Measurements from ENCODE around the gene RASA2. TPM values are rescaled to one million over a fixed set of nuclear protein-coding genes. Genes with fewer than 3 reads are reported as not detected.
A peak's percentile ranks its signal among the peaks of the same experiment; 100 is the strongest.

RASA2 gene
- total RNA-seq, 1 experiment from 2014 or later, result 17.1 TPM

- no peaks in the 10 kb centered on the region for H3K27me3 ChIP-seq (ENCODE audit: insufficient read depth, low read depth)
- no peak overlapping the region for H3K27ac ChIP-seq
- H3K4me2 ChIP-seq, result no peak overlapping the region
- intact Hi-C loops (cut with micrococcal nuclease; ENCODE audit: unreplicated experiment), result no loop called here
- no peaks in the 10 kb centered on the region for H3K9me2 ChIP-seq (ENCODE audit: insufficient read depth)
- no peaks in the 10 kb centered on the region for H3K9me3 ChIP-seq (ENCODE audit: insufficient read depth, low read depth)
- H3K36me3 ChIP-seq (ENCODE audit: low read depth), result 0 out of 2 replicates have a peak, but pooled peaks cover 3% of the 10 kb centered on the region
- H3K79me2 ChIP-seq (ENCODE audit: low read depth), result no peaks in the 10 kb centered on the region; the same call in 1 of the 2 replicates
- no peak overlapping the region for H3K4me3 ChIP-seq
- H4K20me1 ChIP-seq (ENCODE audit: insufficient read depth), result no peaks in the 10 kb centered on the region
- DNase-seq, result no peak
- peaks cover 13% of the 10 kb centered on the region for H3F3A ChIP-seq (ENCODE audit: insufficient read depth, low read depth)
- POLR2A ChIA-PET (ENCODE audit: unreplicated experiment), result interaction anchor here (0.7 kb wide), 1 partner anchor 28 kb away, joined by 5 read pairs; no protein-coding TSS in a partner anchor
- CTCF ChIA-PET, result no interaction called here
- no peak overlapping the region for H2AFZ ChIP-seq
- TF ChIP-seq EZH2 (IDR thresholded peaks at IDR 0.05; ENCODE audit: low read depth) (no peak), CTCF (conservative IDR thresholded peaks at IDR 0.05) (no peak)
- H3K4me1 ChIP-seq (replicated peaks; ENCODE audit: insufficient read depth), result peaks cover 18% of the 10 kb centered on the region
- BruUV-seq (replicated peaks), result no TSS peak
These were observed 38.2 kb downstream of the RASA2 start for GRCh38 chr3:141524988-141525387.

DNA sequence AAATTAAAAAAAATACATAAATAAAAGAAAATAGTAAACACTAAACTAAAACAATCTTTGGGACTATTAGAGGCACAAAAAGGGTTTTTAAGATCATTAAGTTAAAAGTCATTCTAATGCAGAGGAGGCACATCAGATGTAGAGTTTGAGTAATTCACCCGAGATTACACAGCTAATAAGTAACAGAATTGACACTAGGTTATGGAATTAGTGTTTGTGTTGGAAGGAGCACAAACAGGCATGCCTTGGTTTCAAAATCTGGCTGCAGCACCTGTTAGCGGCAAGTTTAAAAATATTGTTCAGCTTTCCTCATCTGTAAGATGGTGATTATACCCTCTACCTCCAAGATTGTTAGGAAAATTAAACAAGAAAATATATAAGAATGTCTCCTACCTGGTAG, 39.0 kb downstream of the RASA2 start:
- no peaks in the 10 kb centered on the region for H3K27me3 ChIP-seq (ENCODE audit: insufficient read depth, low read depth)
- no peak for DNase-seq
- BruUV-seq (replicated peaks), result no TSS peak
- ChIA-PET CTCF (no interaction called here), POLR2A (ENCODE audit: unreplicated experiment) (interaction anchor here (0.7 kb wide), 1 partner anchor 1245 kb away, joined by 3 read pairs; no protein-coding TSS in a partner anchor)
- H3F3A ChIP-seq (ENCODE audit: insufficient read depth, low read depth), result peaks cover 22% of the 10 kb centered on the region
- no peaks in the 10 kb centered on the region for H3K9me2 ChIP-seq (ENCODE audit: insufficient read depth)
- H3K79me2 ChIP-seq (ENCODE audit: low read depth), result no peaks in the 10 kb centered on the region; the same call in 1 of the 2 replicates
- H3K9me3 ChIP-seq (ENCODE audit: insufficient read depth, low read depth), result no peaks in the 10 kb centered on the region
- H3K4me3 ChIP-seq, result no peak overlapping the region
- no peaks in the 10 kb centered on the region for H4K20me1 ChIP-seq (ENCODE audit: insufficient read depth)
- intact Hi-C loops (cut with micrococcal nuclease; ENCODE audit: unreplicated experiment), result no loop called here
- no peak overlapping the region for H2AFZ ChIP-seq
- no peak for TF ChIP-seq EZH2 (IDR thresholded peaks at IDR 0.05; ENCODE audit: low read depth)
- 0 out of 2 replicates have a peak, but pooled peaks cover 3% of the 10 kb centered on the region for H3K36me3 ChIP-seq (ENCODE audit: low read depth)
- H3K4me2 ChIP-seq, result no peak overlapping the region
- H3K27ac ChIP-seq, result no peak overlapping the region
- peaks cover 27% of the 10 kb centered on the region for H3K4me1 ChIP-seq (replicated peaks; ENCODE audit: insufficient read depth)

DNA sequence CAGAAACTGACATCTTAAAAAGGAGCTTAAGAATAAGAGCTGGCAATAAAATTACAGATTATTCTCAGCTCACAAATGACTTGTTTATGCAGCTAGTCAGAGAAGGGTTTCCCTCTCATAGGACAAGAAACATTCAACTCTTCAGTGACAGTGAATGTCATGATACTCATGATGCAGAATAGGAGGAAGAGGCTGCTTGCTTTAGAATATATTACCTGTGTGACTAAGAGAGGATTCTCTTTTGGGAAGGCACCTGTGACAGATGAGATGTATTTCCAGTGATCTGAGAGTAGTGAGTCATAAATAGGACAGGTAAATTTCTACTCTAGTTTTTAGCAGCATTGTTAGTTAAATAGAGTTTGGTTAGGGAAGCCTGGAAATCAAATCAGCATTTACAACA, 39.9 kb downstream of the RASA2 start:
- DNase-seq, result no peak
- Histone ChIP-seq H3K36me3 (ENCODE audit: low read depth) (peaks cover 7% of the 10 kb centered on the region; the same call in 1 of the 2 replicates), H3K9me2 (ENCODE audit: insufficient read depth) (no peaks in the 10 kb centered on the region), H2AFZ (no peak overlapping the region), H3K79me2 (ENCODE audit: low read depth) (no peaks in the 10 kb centered on the region; the same call in 1 of the 2 replicates), H3K4me3 (no peak overlapping the region), H3K4me2 (no peak overlapping the region), H4K20me1 (ENCODE audit: insufficient read depth) (no peaks in the 10 kb centered on the region), H3F3A (ENCODE audit: insufficient read depth, low read depth) (peaks cover 25% of the 10 kb centered on the region), H3K9me3 (ENCODE audit: insufficient read depth, low read depth) (no peaks in the 10 kb centered on the region), H3K4me1 (replicated peaks; ENCODE audit: insufficient read depth) (peaks cover 31% of the 10 kb centered on the region), H3K27me3 (ENCODE audit: insufficient read depth, low read depth) (no peaks in the 10 kb centered on the region), H3K27ac (no peak overlapping the region)
- intact Hi-C loops (cut with micrococcal nuclease; ENCODE audit: unreplicated experiment), result no loop called here
- no TSS peak for BruUV-seq (replicated peaks)
- no peak for TF ChIP-seq EZH2 (IDR thresholded peaks at IDR 0.05; ENCODE audit: low read depth)
- TF ChIP-seq CTCF (conservative IDR thresholded peaks at IDR 0.05), result no peak
- CTCF ChIA-PET, result no interaction called here
- POLR2A ChIA-PET (ENCODE audit: unreplicated experiment), result interaction anchor here (0.6 kb wide), 2 partner anchors 11 to 73 kb away, joined by 3 to 7 read pairs; no protein-coding TSS in a partner anchor

DNA sequence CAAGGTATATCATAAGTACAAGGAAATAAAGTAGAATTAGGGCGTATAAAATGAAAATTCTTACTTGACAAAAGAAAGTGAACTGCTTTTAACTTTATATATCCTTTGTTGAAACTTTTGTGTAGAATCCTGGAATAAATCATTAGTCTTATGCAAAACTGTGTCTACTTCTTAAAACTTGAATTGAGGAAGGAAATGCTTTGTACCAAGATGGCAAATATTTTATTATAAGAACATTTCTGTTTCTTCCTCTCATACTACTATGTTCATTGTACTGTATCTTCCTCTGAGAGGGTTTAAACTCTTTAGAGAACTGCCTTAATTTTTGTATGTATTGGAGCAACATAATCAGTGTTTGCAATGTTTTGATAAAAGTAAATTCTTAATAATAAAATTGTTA, 42.0 kb downstream of the RASA2 start:
- peaks cover 10% of the 10 kb centered on the region; the same call in 1 of the 2 replicates for H3K36me3 ChIP-seq (ENCODE audit: low read depth)
- TF ChIP-seq EZH2 (IDR thresholded peaks at IDR 0.05; ENCODE audit: low read depth) (no peak), CTCF (conservative IDR thresholded peaks at IDR 0.05) (no peak)
- no peaks in the 10 kb centered on the region for H3K9me3 ChIP-seq (ENCODE audit: insufficient read depth, low read depth)
- H3K79me2 ChIP-seq (ENCODE audit: low read depth), result peaks cover 4% of the 10 kb centered on the region; the same call in 1 of the 2 replicates
- no peak overlapping the region for H3K4me3 ChIP-seq
- H2AFZ ChIP-seq, result no peak overlapping the region
- DNase-seq, result no peak
- ChIA-PET CTCF (no interaction called here), POLR2A (ENCODE audit: unreplicated experiment) (no interaction called here)
- H3K9me2 ChIP-seq (ENCODE audit: insufficient read depth), result no peaks in the 10 kb centered on the region
- no peaks in the 10 kb centered on the region for H3K27me3 ChIP-seq (ENCODE audit: insufficient read depth, low read depth)
- H3F3A ChIP-seq (ENCODE audit: insufficient read depth, low read depth), result peaks cover 25% of the 10 kb centered on the region
- no TSS peak for BruUV-seq (replicated peaks)
- intact Hi-C loops (cut with micrococcal nuclease; ENCODE audit: unreplicated experiment), result no loop called here
- H3K27ac ChIP-seq, result peak overlapping the region; percentile 77
- H3K4me1 ChIP-seq (replicated peaks; ENCODE audit: insufficient read depth), result peaks cover 31% of the 10 kb centered on the region
- no peaks in the 10 kb centered on the region for H4K20me1 ChIP-seq (ENCODE audit: insufficient read depth)
- H3K4me2 ChIP-seq, result peak overlapping the region; percentile 61

All from PC-9 (cell line).